Measurements from ENCODE around the gene ETS2. TPM values are rescaled to one million over a fixed set of nuclear protein-coding genes. Genes with fewer than 3 reads are reported as not detected.

The ETS2 gene
- total and polyA plus RNA-seq, 2 of the 4 experiments (the other 2 are of a cell fraction) = 21.3 to 21.7 TPM

- in situ Hi-C loops (cut with MboI; ENCODE audit: low sequenced_read_pairs) = no loop called here
- no peak overlapping the region for H2AFZ ChIP-seq (replicated peaks; ENCODE audit: low read length, poor library complexity)
- no peak overlapping the region for H3K18ac ChIP-seq (ENCODE audit: low read depth, low read length)
- no peak overlapping the region; the same call in 1 of the 2 replicates for H3K9ac ChIP-seq (ENCODE audit: low read depth, low read length)
- H3K4me3 ChIP-seq (ENCODE audit: insufficient read depth, low read depth, low read length) = no peak overlapping the region
- H3K9me1 ChIP-seq (ENCODE audit: insufficient read depth, low read length) = peaks cover 21% of the 10 kb centered on the region
- no peak overlapping the region for H3K56ac ChIP-seq (ENCODE audit: extremely low read depth, insufficient read depth, low read length)
- no peak overlapping the region for H2BK15ac ChIP-seq (ENCODE audit: low read depth, low read length)
- no peak overlapping the region for H4K8ac ChIP-seq (ENCODE audit: low read depth in 2 of 2, low read length in 2 of 2)
- H3K79me1 ChIP-seq (ENCODE audit: low read depth in 1 of 2, low read length in 2 of 2) = peaks cover 12 to 70% of the 10 kb centered on the region in 2 experiments
- no TSS peak for BruUV-seq (replicated peaks)
- peaks cover 79% of the 10 kb centered on the region for H4K20me1 ChIP-seq (ENCODE audit: insufficient read depth, low read length)
- peaks cover 23% of the 10 kb centered on the region for H3K4me1 ChIP-seq (ENCODE audit: control insufficient read depth, insufficient read depth, low read length)
- H3K36me3 ChIP-seq (ENCODE audit: control insufficient read depth, insufficient read depth, low read length) = peaks cover 52% of the 10 kb centered on the region
- DNase-seq = no peak
- H3K9me3 ChIP-seq (ENCODE audit: control insufficient read depth, insufficient read depth, low read length) = no peaks in the 10 kb centered on the region
- ChIA-PET CTCF (interaction anchor here (0.6 kb wide), 2 partner anchors 546 to 701 kb away, joined by 3 to 4 read pairs; no protein-coding TSS in a partner anchor), POLR2A (ENCODE audit: unreplicated experiment) (interaction anchor here (1.1 kb wide), 1 partner anchor 183 kb away, joined by 4 read pairs; no protein-coding TSS in a partner anchor)
- dilution Hi-C loops (cut with HindIII; ENCODE audit: low sequenced_read_pairs, unreplicated experiment) = no loop called here
- no peaks in the 10 kb centered on the region for H3K27me3 ChIP-seq (ENCODE audit: control insufficient read depth, insufficient read depth, low read length)
- ATAC-seq (ENCODE audit: low read depth) = no peak
- no peak overlapping the region for H3K27ac ChIP-seq (ENCODE audit: insufficient read depth, low read length)
- no peak for TF ChIP-seq RFX5 (IDR thresholded peaks at IDR 0.05; ENCODE audit: low read depth, low read length)
- no peak overlapping the region for H2BK20ac ChIP-seq (ENCODE audit: low read depth, low read length)
- peak overlapping the region; percentile 59; the same call in 1 of the 2 replicates for H2BK120ac ChIP-seq (ENCODE audit: low read depth, low read length)
- no peak overlapping the region for H4K91ac ChIP-seq (ENCODE audit: insufficient read depth, low read depth, low read length)
- H2AK5ac ChIP-seq (ENCODE audit: low read depth, low read length) = no peak overlapping the region
- H3K23ac ChIP-seq (ENCODE audit: low read depth, low read length) = peak overlapping the region; percentile 66; the same call in 1 of the 2 replicates
- intact Hi-C loops (cut with micrococcal nuclease) = no loop called here
- no peak overlapping the region for H4K5ac ChIP-seq (ENCODE audit: low read depth, low read length)
- no peak overlapping the region for H2AK9ac ChIP-seq (replicated peaks; ENCODE audit: low read depth, low read length, poor library complexity)
- peak overlapping the region; percentile 52 for H2BK5ac ChIP-seq (ENCODE audit: low read depth, low read length, poor library complexity, severe bottlenecking)
- WGBS, 2 experiments (ENCODE audit: extremely low coverage in 2 of 2, insufficient read length in 1 of 2) = 57% methylated on average over 1 of the region's 5 CpGs; no CpG with 5 or more reads in 1 of the 2 experiments
- peak overlapping the region; percentile 27; the same call in 1 of the 2 replicates for H3K4ac ChIP-seq (ENCODE audit: low read depth, low read length)
- H3K4me2 ChIP-seq (ENCODE audit: low read depth, low read length) = peak overlapping the region; percentile 53
- no peak overlapping the region for H3K14ac ChIP-seq (replicated peaks; ENCODE audit: low read depth, low read length)
Observed at GRCh38 chr21:38810826-38811164, 5.1 kb downstream of the ETS2 start.

All from IMR-90 (cell line).